ENCODE data around the gene MED27. TPM values are rescaled to one million over a fixed set of nuclear protein-coding genes. Genes with fewer than 3 reads are reported as not detected.

MED27 gene
- total and polyA plus RNA-seq, 9 of the 15 experiments (the other 6 are each of a cell fraction or from before 2014, with no cell fraction given), result 24.4 to 91.0 (median 36.1) TPM

DNA sequence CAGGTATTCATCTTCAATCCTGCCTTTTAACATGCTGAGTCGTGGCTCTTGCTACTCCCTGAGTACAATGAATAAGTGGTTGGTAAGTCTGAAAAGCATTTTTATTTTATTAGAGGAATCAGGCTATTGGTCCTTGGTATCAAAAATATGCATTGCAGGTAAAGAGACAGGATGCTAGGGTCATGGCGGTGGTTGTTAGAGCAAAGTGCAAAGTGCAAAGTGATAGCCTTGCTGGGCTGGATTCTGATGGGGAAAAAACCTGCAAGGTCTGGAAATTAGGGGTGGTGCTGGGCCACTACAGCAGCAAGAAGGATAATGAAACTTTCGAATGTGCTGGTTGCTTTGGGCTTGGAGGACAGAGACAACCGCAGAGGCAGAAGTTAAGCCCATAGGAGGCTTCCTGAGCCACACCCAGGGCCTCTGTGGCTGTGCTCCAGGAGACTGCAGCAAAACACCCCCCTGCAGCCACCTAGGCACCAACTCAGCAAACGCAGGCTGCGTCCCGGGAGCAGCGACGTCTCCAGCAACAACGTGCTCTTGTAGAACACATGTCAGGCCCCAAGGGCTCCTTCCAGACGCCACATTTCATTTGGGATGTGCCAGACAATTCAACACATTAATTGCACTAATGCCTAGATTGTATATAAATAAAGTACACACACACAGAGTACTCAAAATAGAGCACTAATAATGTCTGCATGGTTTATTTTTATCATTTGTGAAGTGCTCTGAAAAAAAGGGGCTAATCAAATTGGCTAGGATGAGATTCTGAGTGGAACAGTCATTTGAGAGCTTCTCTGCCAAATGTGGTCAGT is 190.0 kb downstream of the MED27 start:
- no peak for TF ChIP-seq ZNF75A (CRISPR knock-in tag; IDR thresholded peaks at IDR 0.05)
- TF ChIP-seq HNRNPUL1 (IDR thresholded peaks at IDR 0.05; ENCODE audit: low read length), result no peak
- no peak for TF ChIP-seq CBFA2T2 (conservative IDR thresholded peaks at IDR 0.05)
- TF ChIP-seq ZNF316 (IDR thresholded peaks at IDR 0.05), result 0 out of 2 replicates have a peak, but pooled peaks have one; percentile 1
- TF ChIP-seq CHCHD3 (CRISPR knock-in tag; IDR thresholded peaks at IDR 0.05), result no peak
- no peak for FAIRE-seq
- Histone ChIP-seq H3K27me3 (ENCODE audit: control insufficient read depth in 2 of 2, insufficient read depth in 2 of 2, low read length in 2 of 2) (no peaks in the 10 kb centered on the region), H3K9me3 (replicated peaks; ENCODE audit: control insufficient read depth, insufficient read depth, low read depth, low read length) (no peaks in the 10 kb centered on the region), H3K79me2 (ENCODE audit: control insufficient read depth, insufficient read depth, low read length) (no peaks in the 10 kb centered on the region), H3K36me3 (ENCODE audit: control insufficient read depth, insufficient read depth, low read length) (peaks cover 9% of the 10 kb centered on the region; the same call in 2 of the 3 replicates), H3K4me2 (ENCODE audit: insufficient read depth, low read length) (no peak overlapping the region), H4K20me1 (replicated peaks; ENCODE audit: control insufficient read depth, insufficient read depth, low read length) (no peaks in the 10 kb centered on the region), H3K4me1 (replicated peaks in 1 of 2; ENCODE audit: control insufficient read depth in 2 of 2, insufficient read depth in 2 of 2, low read length in 2 of 2) (peaks cover 0 to 3% of the 10 kb centered on the region in 2 experiments; a peak in 1 of 5 replicates), H2AFZ (ENCODE audit: low read depth, low read length) (no peak overlapping the region), H3K27ac (ENCODE audit: extremely low read depth, low read depth, low read length) (no peak overlapping the region), H3K9ac (ENCODE audit: insufficient read depth in 1 of 2, low read depth in 2 of 2, low read length in 2 of 2) (no peak overlapping the region; a peak in 1 of 4 replicates), H3K9me1 (ENCODE audit: control insufficient read depth, insufficient read depth, low read length) (no peaks in the 10 kb centered on the region), H3K4me3 (no peak overlapping the region)
- WGBS (ENCODE audit: insufficient coverage, low coverage, missing lambda C conversion rate), result 63% methylated on average over 11 of the region's 11 CpGs
- intact Hi-C loops (cut with micrococcal nuclease), result no loop called here
- ChIA-PET CTCF (ENCODE audit: low intra/inter-chr PET ratio) (no interaction called here), POLR2A (no interaction called here)
- in situ Hi-C loops (cut with MboI), result no loop called here
- no peak for DNase-seq (ENCODE audit: extremely low read depth in 1 of 4, low spot score in 3 of 4)
- ATAC-seq, result no peak
- no TSS peak for BruUV-seq (replicated peaks)

DNA sequence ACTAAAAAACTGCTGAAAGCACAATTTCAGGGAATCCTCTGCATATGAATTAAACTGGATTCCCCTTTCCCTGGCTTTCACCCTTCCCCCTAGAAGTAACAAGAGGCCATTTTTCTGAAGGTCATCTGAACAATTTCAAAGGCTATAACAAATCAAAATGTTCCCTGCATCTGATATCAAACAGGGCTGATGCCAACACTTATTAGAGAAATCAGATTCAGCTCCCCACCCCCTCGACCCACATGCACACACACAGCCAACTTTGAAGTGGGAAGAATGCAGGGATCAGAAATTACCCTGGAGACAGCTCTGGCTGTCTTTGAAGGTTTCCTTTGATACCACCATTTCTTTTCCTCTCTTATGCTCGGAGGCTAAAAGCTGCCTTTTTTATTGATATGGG is 190.7 kb downstream of the MED27 start:
- no peak for DNase-seq (ENCODE audit: extremely low read depth in 1 of 4, low spot score in 3 of 4)
- H3K4me3 ChIP-seq, result no peak overlapping the region
- no peaks in the 10 kb centered on the region for H3K9me3 ChIP-seq (replicated peaks; ENCODE audit: control insufficient read depth, insufficient read depth, low read depth, low read length)
- H3K79me2 ChIP-seq (ENCODE audit: control insufficient read depth, insufficient read depth, low read length), result no peaks in the 10 kb centered on the region
- H3K36me3 ChIP-seq (ENCODE audit: control insufficient read depth, insufficient read depth, low read length), result peaks cover 9% of the 10 kb centered on the region; the same call in 2 of the 3 replicates
- H3K27me3 ChIP-seq (ENCODE audit: control insufficient read depth in 2 of 2, insufficient read depth in 2 of 2, low read length in 2 of 2), result no peaks in the 10 kb centered on the region
- no peak for ATAC-seq
- no TSS peak for BruUV-seq (replicated peaks)
- H2AFZ ChIP-seq (ENCODE audit: low read depth, low read length), result no peak overlapping the region
- H3K27ac ChIP-seq (ENCODE audit: extremely low read depth, low read depth, low read length), result no peak overlapping the region
- H3K9me1 ChIP-seq (ENCODE audit: control insufficient read depth, insufficient read depth, low read length), result no peaks in the 10 kb centered on the region
- POLR2A ChIA-PET, result interaction anchor here (0.6 kb wide), 1 partner anchor 14 kb away, joined by 3 read pairs; no protein-coding TSS in a partner anchor
- H3K9ac ChIP-seq (ENCODE audit: insufficient read depth in 1 of 2, low read depth in 2 of 2, low read length in 2 of 2), result no peak overlapping the region
- H4K20me1 ChIP-seq (replicated peaks; ENCODE audit: control insufficient read depth, insufficient read depth, low read length), result no peaks in the 10 kb centered on the region
- H3K4me2 ChIP-seq (ENCODE audit: insufficient read depth, low read length), result no peak overlapping the region
- WGBS (ENCODE audit: insufficient coverage, low coverage, missing lambda C conversion rate), result 57% methylated on average over 2 of the region's 2 CpGs
- in situ Hi-C loops (cut with MboI) (no loop called here), intact Hi-C loops (cut with micrococcal nuclease) (no loop called here)
- CTCF ChIA-PET (ENCODE audit: low intra/inter-chr PET ratio), result no interaction called here
- H3K4me1 ChIP-seq (replicated peaks in 1 of 2; ENCODE audit: control insufficient read depth in 2 of 2, insufficient read depth in 2 of 2, low read length in 2 of 2), result peaks cover 0 to 3% of the 10 kb centered on the region in 2 experiments; a peak in 1 of 5 replicates
- FAIRE-seq, result no peak
- TF ChIP-seq FOXA1 (IDR thresholded peaks at IDR 0.05; ENCODE audit: borderline replicate concordance), result no peak
- TF ChIP-seq, protein P1, sequence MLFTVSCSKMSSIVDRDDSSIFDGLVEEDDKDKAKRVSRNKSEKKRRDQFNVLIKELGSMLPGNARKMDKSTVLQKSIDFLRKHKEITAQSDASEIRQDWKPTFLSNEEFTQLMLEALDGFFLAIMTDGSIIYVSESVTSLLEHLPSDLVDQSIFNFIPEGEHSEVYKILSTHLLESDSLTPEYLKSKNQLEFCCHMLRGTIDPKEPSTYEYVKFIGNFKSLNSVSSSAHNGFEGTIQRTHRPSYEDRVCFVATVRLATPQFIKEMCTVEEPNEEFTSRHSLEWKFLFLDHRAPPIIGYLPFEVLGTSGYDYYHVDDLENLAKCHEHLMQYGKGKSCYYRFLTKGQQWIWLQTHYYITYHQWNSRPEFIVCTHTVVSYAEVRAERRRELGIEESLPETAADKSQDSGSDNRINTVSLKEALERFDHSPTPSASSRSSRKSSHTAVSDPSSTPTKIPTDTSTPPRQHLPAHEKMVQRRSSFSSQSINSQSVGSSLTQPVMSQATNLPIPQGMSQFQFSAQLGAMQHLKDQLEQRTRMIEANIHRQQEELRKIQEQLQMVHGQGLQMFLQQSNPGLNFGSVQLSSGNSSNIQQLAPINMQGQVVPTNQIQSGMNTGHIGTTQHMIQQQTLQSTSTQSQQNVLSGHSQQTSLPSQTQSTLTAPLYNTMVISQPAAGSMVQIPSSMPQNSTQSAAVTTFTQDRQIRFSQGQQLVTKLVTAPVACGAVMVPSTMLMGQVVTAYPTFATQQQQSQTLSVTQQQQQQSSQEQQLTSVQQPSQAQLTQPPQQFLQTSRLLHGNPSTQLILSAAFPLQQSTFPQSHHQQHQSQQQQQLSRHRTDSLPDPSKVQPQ (CRISPR knock-in tag; IDR thresholded peaks at IDR 0.05; ENCODE audit: borderline replicate concordance), result no peak
- TF ChIP-seq, protein P2, sequence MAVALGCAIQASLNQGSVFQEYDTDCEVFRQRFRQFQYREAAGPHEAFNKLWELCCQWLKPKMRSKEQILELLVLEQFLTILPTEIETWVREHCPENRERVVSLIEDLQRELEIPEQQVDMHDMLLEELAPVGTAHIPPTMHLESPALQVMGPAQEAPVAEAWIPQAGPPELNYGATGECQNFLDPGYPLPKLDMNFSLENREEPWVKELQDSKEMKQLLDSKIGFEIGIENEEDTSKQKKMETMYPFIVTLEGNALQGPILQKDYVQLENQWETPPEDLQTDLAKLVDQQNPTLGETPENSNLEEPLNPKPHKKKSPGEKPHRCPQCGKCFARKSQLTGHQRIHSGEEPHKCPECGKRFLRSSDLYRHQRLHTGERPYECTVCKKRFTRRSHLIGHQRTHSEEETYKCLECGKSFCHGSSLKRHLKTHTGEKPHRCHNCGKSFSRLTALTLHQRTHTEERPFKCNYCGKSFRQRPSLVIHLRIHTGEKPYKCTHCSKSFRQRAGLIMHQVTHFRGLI (CRISPR knock-in tag; IDR thresholded peaks at IDR 0.05), result no peak
- no peak for TF ChIP-seq ZNF780A (CRISPR knock-in tag; IDR thresholded peaks at IDR 0.05)

Measured in K562 (cell line).